HG02571 (cell line): ENCODE measurements around the gene ESR1.
"Not testable (repeated sequence)": the region's sequence is repeated elsewhere in the genome, so short reads cannot be mapped to it uniquely, and the experiment has no call there.

Experiments
- ATAC-seq: cut with Tn5 transposase; IDR thresholded peaks from one replicate; pipeline ENCODE4 v1.9.1; 2021; ENCODE audit warnings: mild to moderate bottlenecking, moderate library complexity; ENCODE audit not compliant: unreplicated experiment

ESR1 gene

GRCh38 chr6:152123076-152123475, 315.6 kb downstream of the ESR1 start:
- ATAC-seq: no peak

GRCh38 chr6:152124429-152125074, 317.1 kb downstream of the ESR1 start:
- ATAC-seq: peak; percentile 66

GRCh38 chr6:152127432-152128165, 320.1 kb downstream of the ESR1 start:
- no peak for ATAC-seq

- ATAC-seq: no peak
These were observed 322.2 kb downstream of the ESR1 start for GRCh38 chr6:152129691-152130151.

GRCh38 chr6:152130441-152130840, 323.0 kb downstream of the ESR1 start:
- no peak for ATAC-seq

GRCh38 chr6:152135755-152136448, 328.4 kb downstream of the ESR1 start:
- ATAC-seq: no peak

GRCh38 chr6:152136449-152136825, 329.0 kb downstream of the ESR1 start:
- ATAC-seq: no peak

- ATAC-seq: not testable (repeated sequence)
These were observed 330.9 kb downstream of the ESR1 start for GRCh38 chr6:152138344-152138743.

GRCh38 chr6:152142105-152142504, 334.6 kb downstream of the ESR1 start:
- ATAC-seq: no peak

GRCh38 chr6:152143359-152143758, 335.9 kb downstream of the ESR1 start:
- no peak for ATAC-seq

- ATAC-seq: no peak
These were observed 338.9 kb downstream of the ESR1 start for GRCh38 chr6:152146385-152146784.

GRCh38 chr6:152147269-152147668, 339.8 kb downstream of the ESR1 start:
- no peak for ATAC-seq

- ATAC-seq: no peak
These were observed 340.9 kb downstream of the ESR1 start for GRCh38 chr6:152148412-152148811.

GRCh38 chr6:152150196-152150595, 342.7 kb downstream of the ESR1 start:
- no peak for ATAC-seq

GRCh38 chr6:152151920-152152319, 344.4 kb downstream of the ESR1 start:
- ATAC-seq: no peak

GRCh38 chr6:152154559-152155356, 347.3 kb downstream of the ESR1 start:
- no peak for ATAC-seq

- ATAC-seq: no peak
These were observed 348.3 kb downstream of the ESR1 start for GRCh38 chr6:152155792-152156191.

GRCh38 chr6:152160346-152160745, 352.9 kb downstream of the ESR1 start:
- peak; percentile 96 for ATAC-seq

GRCh38 chr6:152161501-152161900, 354.0 kb downstream of the ESR1 start:
- peak; percentile 49 for ATAC-seq

- no peak for ATAC-seq
These were observed 357.5 kb downstream of the ESR1 start for GRCh38 chr6:152164957-152165356.

GRCh38 chr6:152166497-152166896, 359.0 kb downstream of the ESR1 start:
- ATAC-seq: no peak
